T-helper 17 cell (primary cell): ENCODE data around the gene HSFX4. TPM values are rescaled to one million over a fixed set of nuclear protein-coding genes. Genes with fewer than 3 reads are reported as not detected.
"Not testable (repeated sequence)": the region's sequence is repeated elsewhere in the genome, so short reads cannot be mapped to it uniquely, and the experiment has no call there.

Experiments used
- ATAC-seq: fragments of 150-1000 bp; cut with Tn5 transposase; 2 replicates; pipeline ENCODE4 v1.10.0; 2021; ENCODE audit warnings: mild to moderate bottlenecking, moderate library complexity
- DNase-seq, 3 donors: peaks; one replicate each; pipeline versions ENCODE4 v3.0.0 to v3.0.0-alpha.2; 2020 to 2021
- H3K9me3 ChIP-seq: one replicate; pipeline ENCODE4 v1.7.0; 2013; ENCODE audit warnings: low read length, mild to moderate bottlenecking; ENCODE audit not compliant: control insufficient read depth, poor library complexity, severe bottlenecking
- H3K27ac Mint-ChIP-seq: one replicate; pipeline ENCODE4 v1.8.0; 2022; ENCODE audit warnings: mild to moderate bottlenecking, moderate library complexity, mixed read lengths
- H3K27me3 Mint-ChIP-seq: one replicate; pipeline ENCODE4 v1.8.0; 2022; ENCODE audit warnings: mixed read lengths
- H3K36me3 Mint-ChIP-seq: one replicate; pipeline ENCODE4 v1.8.0; 2022; ENCODE audit warnings: low read depth, mixed read lengths
- H3K4me1 Mint-ChIP-seq: one replicate; pipeline ENCODE4 v1.8.0; 2022; ENCODE audit warnings: mild to moderate bottlenecking, mixed read lengths
- H3K4me3 Mint-ChIP-seq: one replicate; pipeline ENCODE4 v1.8.0; 2022; ENCODE audit warnings: mild to moderate bottlenecking, moderate library complexity, mixed read lengths
- total RNA-seq, 4 donors: library from RNA in 2 of 4; stranded (reverse) in 2 of 4; gene quantifications; one replicate each; pipeline ENCODE4 v1.2.3 and lab custom pipeline; 2022 to 2026

Gene HSFX4
- total RNA-seq, 2 donors from 2014 or later = not detected

GRCh38 chrX:149927245-149927963 lies 2.0 kb upstream of the HSFX4 start:
- H3K4me3 Mint-ChIP-seq, H3K9me3 ChIP-seq, H3K27me3 Mint-ChIP-seq, H3K4me1 Mint-ChIP-seq, H3K36me3 Mint-ChIP-seq, ATAC-seq, H3K27ac Mint-ChIP-seq, DNase-seq: not testable (repeated sequence)

- DNase-seq, H3K36me3 Mint-ChIP-seq, H3K4me1 Mint-ChIP-seq, H3K9me3 ChIP-seq, ATAC-seq, H3K27ac Mint-ChIP-seq, H3K4me3 Mint-ChIP-seq, H3K27me3 Mint-ChIP-seq: not testable (repeated sequence)
These were observed 1.5 kb upstream of the HSFX4 start for GRCh38 chrX:149927964-149928258.

- not testable (repeated sequence) for ATAC-seq, H3K36me3 Mint-ChIP-seq, H3K4me1 Mint-ChIP-seq, H3K4me3 Mint-ChIP-seq, DNase-seq, H3K9me3 ChIP-seq, H3K27me3 Mint-ChIP-seq, H3K27ac Mint-ChIP-seq
These were observed 738 bp upstream of the HSFX4 start for GRCh38 chrX:149928635-149929034.

GRCh38 chrX:149931355-149931754 lies 2.0 kb downstream of the HSFX4 start:
- H3K4me3 Mint-ChIP-seq, H3K27me3 Mint-ChIP-seq, DNase-seq, H3K36me3 Mint-ChIP-seq, ATAC-seq, H3K27ac Mint-ChIP-seq, H3K4me1 Mint-ChIP-seq, H3K9me3 ChIP-seq: not testable (repeated sequence)

GRCh38 chrX:149932150-149932549 lies 2.8 kb downstream of the HSFX4 start:
- not testable (repeated sequence) for H3K27me3 Mint-ChIP-seq, ATAC-seq, DNase-seq, H3K9me3 ChIP-seq, H3K4me1 Mint-ChIP-seq, H3K27ac Mint-ChIP-seq, H3K36me3 Mint-ChIP-seq, H3K4me3 Mint-ChIP-seq

- not testable (repeated sequence) for H3K4me3 Mint-ChIP-seq, H3K4me1 Mint-ChIP-seq, H3K9me3 ChIP-seq, H3K36me3 Mint-ChIP-seq, H3K27ac Mint-ChIP-seq, DNase-seq, H3K27me3 Mint-ChIP-seq, ATAC-seq
These were observed 3.6 kb downstream of the HSFX4 start for GRCh38 chrX:149932970-149933369.

GRCh38 chrX:149933547-149933946 lies 4.2 kb downstream of the HSFX4 start:
- H3K9me3 ChIP-seq, H3K4me3 Mint-ChIP-seq, H3K36me3 Mint-ChIP-seq, H3K27ac Mint-ChIP-seq, H3K27me3 Mint-ChIP-seq, DNase-seq, ATAC-seq, H3K4me1 Mint-ChIP-seq: not testable (repeated sequence)

- H3K36me3 Mint-ChIP-seq, H3K27me3 Mint-ChIP-seq, DNase-seq, H3K4me1 Mint-ChIP-seq, ATAC-seq, H3K9me3 ChIP-seq: not testable (repeated sequence)
- Mint-ChIP-seq H3K4me3 (peak overlapping the region; percentile 86), H3K27ac (peak overlapping the region; percentile 57)
These were observed 8.0 kb downstream of the HSFX4 start for GRCh38 chrX:149937328-149937727.

GRCh38 chrX:149937871-149938426 lies 8.6 kb downstream of the HSFX4 start:
- Mint-ChIP-seq H3K27ac (peak overlapping the region; percentile 57), H3K4me3 (peak overlapping the region; percentile 86), H3K36me3 (no peaks in the 10 kb centered on the region), H3K4me1 (no peaks in the 10 kb centered on the region), H3K27me3 (no peaks in the 10 kb centered on the region)
- no peak for ATAC-seq
- DNase-seq = peak; percentile 8 to 14 (median 11)
- H3K9me3 ChIP-seq = no peaks in the 10 kb centered on the region

GRCh38 chrX:149938427-149938880 lies 9.1 kb downstream of the HSFX4 start, which contains the start of gene EOLA2:
Gene EOLA2 (minus strand): TSS chrX:149938491. CDS start chrX:149933874, 4,617 bp downstream.
- Mint-ChIP-seq H3K36me3 (no peaks in the 10 kb centered on the region), H3K4me3 (peak within 1 kb of the TSS; percentile 94), H3K4me1 (peaks cover under 1% of the 10 kb centered on the region), H3K27me3 (no peaks in the 10 kb centered on the region), H3K27ac (peak within 1 kb of the TSS; percentile 57)
- DNase-seq = peak; percentile 72 to 85 (median 78)
- peak; percentile 62 for ATAC-seq
- no peaks in the 10 kb centered on the region for H3K9me3 ChIP-seq

- H3K4me1 Mint-ChIP-seq = peaks cover 2% of the 10 kb centered on the region
- H3K27ac Mint-ChIP-seq = no peak overlapping the region
- H3K9me3 ChIP-seq = no peaks in the 10 kb centered on the region
- no peaks in the 10 kb centered on the region for H3K27me3 Mint-ChIP-seq
- DNase-seq (peak; percentile 73 to 88 (median 81)), ATAC-seq (peak; percentile 17)
- H3K4me3 Mint-ChIP-seq = peak overlapping the region; percentile 94
- no peaks in the 10 kb centered on the region for H3K36me3 Mint-ChIP-seq
These were observed 9.7 kb downstream of the HSFX4 start for GRCh38 chrX:149938881-149939654.

GRCh38 chrX:149939655-149939904 lies 10.2 kb downstream of the HSFX4 start:
- DNase-seq = no peak
- Mint-ChIP-seq H3K4me3 (peak overlapping the region; percentile 94), H3K27me3 (no peaks in the 10 kb centered on the region), H3K27ac (peak overlapping the region; percentile 67), H3K4me1 (peaks cover 2% of the 10 kb centered on the region), H3K36me3 (no peaks in the 10 kb centered on the region)
- no peaks in the 10 kb centered on the region for H3K9me3 ChIP-seq
- ATAC-seq = peak; percentile 43

GRCh38 chrX:149939905-149940673 lies 10.7 kb downstream of the HSFX4 start:
- DNase-seq = peak; percentile 77 to 88 (median 77)
- peak; percentile 55 for ATAC-seq
- H3K4me1 Mint-ChIP-seq = peaks cover 2% of the 10 kb centered on the region
- peak overlapping the region; percentile 67 for H3K27ac Mint-ChIP-seq
- peak overlapping the region; percentile 94 for H3K4me3 Mint-ChIP-seq
- no peaks in the 10 kb centered on the region for H3K9me3 ChIP-seq
- no peaks in the 10 kb centered on the region for H3K36me3 Mint-ChIP-seq
- H3K27me3 Mint-ChIP-seq = no peaks in the 10 kb centered on the region
